Liver (tissue), 9 donors: ENCODE results near the gene DMXL2. TPM values are rescaled to one million over a fixed set of nuclear protein-coding genes. Genes with fewer than 3 reads are reported as not detected.

Experiments used
- DNase-seq: peaks from one replicate; pipeline ENCODE4 v3.0.0-alpha.2; 2017; ENCODE audit warnings: low spot score
- H3K27ac ChIP-seq, 2 donors: one replicate each; pipeline ENCODE4 v1.7.0; 2013; ENCODE audit warnings: inconsistent platforms in 2 of 2, low read length in 2 of 2, control low read depth in 1 of 2, low read depth in 1 of 2, mild to moderate bottlenecking in 1 of 2
- H3K27me3 ChIP-seq, 4 donors: one replicate each; pipeline versions ENCODE4 v1.6.1 to v1.7.0; 2013; ENCODE audit warnings: low read length in 3 of 4, inconsistent platforms in 1 of 4, mild to moderate bottlenecking in 1 of 4, moderate library complexity in 1 of 4; ENCODE audit not compliant: control insufficient read depth in 4 of 4, insufficient read depth in 4 of 4
- H3K36me3 ChIP-seq, 4 donors: one replicate each; pipeline versions ENCODE4 v1.6.1 to v1.7.0; 2013; ENCODE audit warnings: low read length in 3 of 4, mild to moderate bottlenecking in 3 of 4, low read depth in 1 of 4, moderate library complexity in 1 of 4; ENCODE audit not compliant: control insufficient read depth in 4 of 4, insufficient read depth in 3 of 4
- H3K4me1 ChIP-seq, 4 donors: one replicate each; pipeline versions ENCODE4 v1.6.1 to v1.7.0; 2013; ENCODE audit warnings: low read length in 3 of 4, mild to moderate bottlenecking in 3 of 4, moderate library complexity in 1 of 4; ENCODE audit not compliant: control insufficient read depth in 4 of 4, insufficient read depth in 4 of 4
- H3K4me3 ChIP-seq, 3 donors: one replicate each; pipeline versions ENCODE4 v1.6.1 to v1.7.0; 2013; ENCODE audit warnings: low read length in 3 of 3, control low read depth in 1 of 3, low read depth in 1 of 3, mild to moderate bottlenecking in 1 of 3
- H3K9ac ChIP-seq, 2 donors: one replicate each; pipeline ENCODE4 v1.7.0; 2013; ENCODE audit warnings: low read length in 2 of 2, mild to moderate bottlenecking in 2 of 2, moderate library complexity in 2 of 2, control low read depth in 1 of 2, low read depth in 1 of 2
- H3K9me3 ChIP-seq, 4 donors: one replicate each; pipeline versions ENCODE4 v1.6.1 to v1.7.0; 2013; ENCODE audit warnings: low read length in 3 of 4; ENCODE audit not compliant: control insufficient read depth in 4 of 4
- ATF3 ChIP-seq: IDR thresholded peaks from 2 replicates; pipeline ENCODE4 v1.6.1; 2016; ENCODE audit warnings: antibody characterized with exemption
- EGR1 ChIP-seq, 2 donors: IDR thresholded peaks; 2 replicates each; pipeline ENCODE4 v1.6.1; 2016 to 2018; ENCODE audit warnings: antibody characterized with exemption in 2 of 2, low read depth in 2 of 2
- FOXA1 ChIP-seq: IDR thresholded peaks from 2 replicates; pipeline ENCODE4 v1.6.1; 2016; ENCODE audit warnings: antibody characterized with exemption
- FOXA2 ChIP-seq: IDR thresholded peaks from 2 replicates; pipeline ENCODE4 v1.6.1; 2016; ENCODE audit warnings: antibody characterized with exemption
- GABPA ChIP-seq, 2 donors: IDR thresholded peaks in 1 of 2; conservative IDR thresholded peaks in 1 of 2; 2 replicates each; pipeline ENCODE4 v1.6.1; 2016; ENCODE audit warnings: antibody characterized with exemption in 2 of 2, mild to moderate bottlenecking in 1 of 2, moderate library complexity in 1 of 2
- HNF4A ChIP-seq, 2 donors: conservative IDR thresholded peaks; 2 replicates each; pipeline ENCODE4 v1.6.1; 2016; ENCODE audit warnings: antibody characterized with exemption in 2 of 2, mild to moderate bottlenecking in 2 of 2
- JUND ChIP-seq, 2 donors: IDR thresholded peaks; 2 replicates each; pipeline ENCODE4 v1.6.1; 2016; ENCODE audit warnings: antibody characterized with exemption in 2 of 2
- NR2F2 ChIP-seq: IDR thresholded peaks from 2 replicates; pipeline ENCODE4 v1.6.1; 2016; ENCODE audit warnings: antibody characterized with exemption
- RAD21 ChIP-seq, 2 donors: IDR thresholded peaks; 2 replicates each; pipeline ENCODE4 v1.6.1; 2016; ENCODE audit warnings: antibody characterized with exemption in 2 of 2, mild to moderate bottlenecking in 2 of 2
- REST ChIP-seq: IDR thresholded peaks from 2 replicates; pipeline ENCODE4 v1.6.1; 2016; ENCODE audit warnings: antibody characterized with exemption, mild to moderate bottlenecking
- RXRA ChIP-seq, 2 donors: IDR thresholded peaks; 2 replicates each; pipeline ENCODE4 v1.6.1; 2017 to 2018; ENCODE audit warnings: antibody characterized with exemption in 2 of 2, mild to moderate bottlenecking in 1 of 2
- SP1 ChIP-seq: IDR thresholded peaks from 2 replicates; pipeline ENCODE4 v1.6.1; 2018; ENCODE audit warnings: antibody characterized with exemption, mild to moderate bottlenecking
- TAF1 ChIP-seq: conservative IDR thresholded peaks from 2 replicates; pipeline ENCODE4 v1.6.1; 2016; ENCODE audit warnings: antibody characterized with exemption, mild to moderate bottlenecking
- YY1 ChIP-seq: IDR thresholded peaks from 2 replicates; pipeline ENCODE4 v1.6.1; 2016; ENCODE audit warnings: antibody characterized with exemption, mild to moderate bottlenecking
- WGBS: extraction: QIAGEN DNeasy Blood & Tissue Kit; methylation state at CpG from one replicate; pipeline ENCODE4 v1.1.7; 2013; 5-methylcytosine and 5-hydroxymethylcytosine counted together
- polyA plus RNA-seq, 2 donors: library from polyadenylated mRNA; stranded (reverse) in 1 of 2; unstranded in 1 of 2; fragments of 200-250 nt in 1 of 2; fragments of >200 nt in 1 of 2; fragmentation: Nextera tagmentation in 1 of 2; extraction: Ambion mirVana in 1 of 2; gene quantifications; one replicate each; pipeline versions ENCODE4 v1.2.1 to v1.2.3, GENCODE V29; 2013 to 2015
- total RNA-seq, 2 donors: library from RNA; depleted of rRNA; stranded (reverse); fragments of >200 nt; gene quantifications; one replicate each; pipeline ENCODE4 v1.2.3, GENCODE V29; 2014
- TF ChIP-seq, protein P1 (sequence below): IDR thresholded peaks from 2 replicates; pipeline ENCODE4 v1.6.1; 2016; ENCODE audit warnings: antibody characterized with exemption
- TF ChIP-seq, protein P2 (sequence below): IDR thresholded peaks from 2 replicates; pipeline ENCODE4 v1.6.1; 2016; ENCODE audit warnings: antibody characterized with exemption
- donor health status: healthy.
- donor health status: healthy.
- donor health status: healthy.
- donor health status: healthy.
- donor health status: healthy.

DMXL2 gene
- total and polyA plus RNA-seq, 4 donors, result 3.4 to 58.5 (median 17.6) TPM

- TF ChIP-seq FOXA2 (no peak), ATF3 (no peak), SP1 (no peak), TAF1 (no peak), EGR1 (IDR thresholded peaks at IDR 0.05; ENCODE audit: low read depth in 2 of 2) (no peak), FOXA1 (no peak), REST (no peak), HNF4A (conservative IDR thresholded peaks at IDR 0.05) (no peak), NR2F2 (no peak), RAD21 (IDR thresholded peaks at IDR 0.05) (no peak), YY1 (no peak), JUND (IDR thresholded peaks at IDR 0.05) (no peak)
- H3K27me3 ChIP-seq, result no peaks in the 10 kb centered on the region
- no peaks in the 10 kb centered on the region for H3K4me1 ChIP-seq
- H3K4me3 ChIP-seq, result no peak overlapping the region
- H3K36me3 ChIP-seq, result peaks cover 0 to 2% (median 0%) of the 10 kb centered on the region in 4 donors
- no peak overlapping the region for H3K9ac ChIP-seq
- 84% methylated on average over 3 of the region's 3 CpGs for WGBS
- no peak overlapping the region for H3K27ac ChIP-seq
- DNase-seq, result no peak
- no peaks in the 10 kb centered on the region for H3K9me3 ChIP-seq
These were observed 64.2 kb downstream of the DMXL2 start for GRCh38 chr15:51558411-51558810.

DNA sequence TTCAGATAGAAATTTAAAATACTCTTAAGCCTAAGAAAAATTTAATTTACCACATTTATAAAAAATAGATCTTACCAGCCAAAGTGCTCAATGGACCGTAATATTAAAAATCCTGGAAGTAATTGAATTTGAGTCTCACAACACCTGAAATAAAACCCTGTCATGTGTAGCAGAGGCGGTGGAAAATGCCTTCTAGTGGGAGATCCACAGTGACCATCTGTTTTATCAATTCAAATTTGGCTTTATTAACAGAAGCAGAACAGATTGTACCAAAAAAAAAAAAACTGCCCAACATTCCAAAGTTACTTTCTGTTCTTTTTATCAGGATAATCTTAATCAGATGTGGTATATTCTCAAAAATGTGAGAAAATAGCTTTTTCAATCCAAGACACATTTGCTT, 71.7 kb downstream of the DMXL2 start:
- H3K27ac ChIP-seq, result no peak overlapping the region
- H3K36me3 ChIP-seq, result peaks cover 0 to 3% (median 0%) of the 10 kb centered on the region in 4 donors
- no peak for DNase-seq
- no peaks in the 10 kb centered on the region for H3K27me3 ChIP-seq
- no peaks in the 10 kb centered on the region for H3K9me3 ChIP-seq
- H3K4me1 ChIP-seq, result no peaks in the 10 kb centered on the region
- H3K4me3 ChIP-seq, result no peak overlapping the region
- H3K9ac ChIP-seq, result no peak overlapping the region
- TF ChIP-seq EGR1 (IDR thresholded peaks at IDR 0.05; ENCODE audit: low read depth in 2 of 2) (no peak), RAD21 (IDR thresholded peaks at IDR 0.05) (no peak), REST (no peak), NR2F2 (no peak), GABPA (IDR thresholded peaks at IDR 0.05 in 1 of 2, conservative IDR thresholded peaks at IDR 0.05 in 1 of 2) (no peak), RXRA (IDR thresholded peaks at IDR 0.05) (no peak), HNF4A (conservative IDR thresholded peaks at IDR 0.05) (no peak), FOXA2 (no peak), YY1 (no peak)
- TF ChIP-seq, protein P1, sequence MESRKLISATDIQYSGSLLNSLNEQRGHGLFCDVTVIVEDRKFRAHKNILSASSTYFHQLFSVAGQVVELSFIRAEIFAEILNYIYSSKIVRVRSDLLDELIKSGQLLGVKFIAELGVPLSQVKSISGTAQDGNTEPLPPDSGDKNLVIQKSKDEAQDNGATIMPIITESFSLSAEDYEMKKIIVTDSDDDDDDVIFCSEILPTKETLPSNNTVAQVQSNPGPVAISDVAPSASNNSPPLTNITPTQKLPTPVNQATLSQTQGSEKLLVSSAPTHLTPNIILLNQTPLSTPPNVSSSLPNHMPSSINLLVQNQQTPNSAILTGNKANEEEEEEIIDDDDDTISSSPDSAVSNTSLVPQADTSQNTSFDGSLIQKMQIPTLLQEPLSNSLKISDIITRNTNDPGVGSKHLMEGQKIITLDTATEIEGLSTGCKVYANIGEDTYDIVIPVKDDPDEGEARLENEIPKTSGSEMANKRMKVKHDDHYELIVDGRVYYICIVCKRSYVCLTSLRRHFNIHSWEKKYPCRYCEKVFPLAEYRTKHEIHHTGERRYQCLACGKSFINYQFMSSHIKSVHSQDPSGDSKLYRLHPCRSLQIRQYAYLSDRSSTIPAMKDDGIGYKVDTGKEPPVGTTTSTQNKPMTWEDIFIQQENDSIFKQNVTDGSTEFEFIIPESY, result no peak
- TF ChIP-seq, protein P2, sequence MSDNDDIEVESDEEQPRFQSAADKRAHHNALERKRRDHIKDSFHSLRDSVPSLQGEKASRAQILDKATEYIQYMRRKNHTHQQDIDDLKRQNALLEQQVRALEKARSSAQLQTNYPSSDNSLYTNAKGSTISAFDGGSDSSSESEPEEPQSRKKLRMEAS, result no peak
- 99% methylated on average over 2 of the region's 2 CpGs for WGBS
